Hematopoietic multipotent progenitor cell (in vitro differentiated cells): ENCODE results near the gene RANBP17. TPM values are rescaled to one million over a fixed set of nuclear protein-coding genes. Genes with fewer than 3 reads are reported as not detected.
"Not testable (repeated sequence)": the region's sequence is repeated elsewhere in the genome, so short reads cannot be mapped to it uniquely, and the experiment has no call there.

Experiments
- DNase-seq, 3 donors: peaks; one replicate each; pipeline ENCODE4 v3.0.0-alpha.2; 2011 to 2015; ENCODE audit warnings: low read depth in 2 of 3, low spot score in 2 of 3
- total RNA-seq: library from RNA; depleted of rRNA; stranded (reverse); fragments of >200 nt; gene quantifications from one replicate; pipeline ENCODE4 v1.2.3, GENCODE V29; 2012

RANBP17 gene
- total RNA-seq, 1 donor, result 12.4 TPM

GRCh38 chr5:170865622-170866021, 3.8 kb downstream of the RANBP17 start:
- DNase-seq, result no peak

- DNase-seq, result no peak
Measured at GRCh38 chr5:170867825-170868224, 6.0 kb downstream of the RANBP17 start.

GRCh38 chr5:170870390-170870789, 8.6 kb downstream of the RANBP17 start:
- not testable (repeated sequence) for DNase-seq

- no peak for DNase-seq
Measured at GRCh38 chr5:170874017-170874416, 12.2 kb downstream of the RANBP17 start.

- no peak for DNase-seq
Measured at GRCh38 chr5:170875811-170876210, 14.0 kb downstream of the RANBP17 start.

GRCh38 chr5:170880084-170880483, 18.3 kb downstream of the RANBP17 start:
- DNase-seq, result no peak

GRCh38 chr5:170882345-170882744, 20.5 kb downstream of the RANBP17 start:
- no peak for DNase-seq

- DNase-seq, result no peak
Measured at GRCh38 chr5:170885256-170885655, 23.4 kb downstream of the RANBP17 start.

GRCh38 chr5:170885809-170886208, 24.0 kb downstream of the RANBP17 start:
- no peak for DNase-seq

GRCh38 chr5:170886210-170886894, 24.5 kb downstream of the RANBP17 start:
- DNase-seq, result no peak

GRCh38 chr5:170892196-170892595, 30.4 kb downstream of the RANBP17 start:
- DNase-seq, result no peak

GRCh38 chr5:170894665-170895064, 32.8 kb downstream of the RANBP17 start:
- no peak for DNase-seq

- no peak for DNase-seq
Measured at GRCh38 chr5:170896779-170897178, 35.0 kb downstream of the RANBP17 start.

GRCh38 chr5:170903075-170903474, 41.3 kb downstream of the RANBP17 start:
- DNase-seq, result no peak

- no peak for DNase-seq
Measured at GRCh38 chr5:170907758-170908157, 45.9 kb downstream of the RANBP17 start.

GRCh38 chr5:170913573-170913972, 51.8 kb downstream of the RANBP17 start:
- DNase-seq, result no peak

GRCh38 chr5:170917113-170917512, 55.3 kb downstream of the RANBP17 start:
- DNase-seq, result peak in 1 of 3 donors; percentile 7

GRCh38 chr5:170920196-170920595, 58.4 kb downstream of the RANBP17 start:
- DNase-seq, result no peak

GRCh38 chr5:170922331-170922730, 60.5 kb downstream of the RANBP17 start:
- not testable (repeated sequence) for DNase-seq

GRCh38 chr5:170923910-170924620, 62.2 kb downstream of the RANBP17 start:
- DNase-seq, result no peak

- DNase-seq, result not testable (repeated sequence)
Measured at GRCh38 chr5:170935534-170936218, 73.9 kb downstream of the RANBP17 start.

GRCh38 chr5:170937072-170937471, 75.3 kb downstream of the RANBP17 start:
- no peak for DNase-seq
